ENCODE data around the gene GPR78. TPM values are rescaled to one million over a fixed set of nuclear protein-coding genes. Genes with fewer than 3 reads are reported as not detected.

The GPR78 gene
- total and polyA plus RNA-seq, 4 donors, result not detected

DNA sequence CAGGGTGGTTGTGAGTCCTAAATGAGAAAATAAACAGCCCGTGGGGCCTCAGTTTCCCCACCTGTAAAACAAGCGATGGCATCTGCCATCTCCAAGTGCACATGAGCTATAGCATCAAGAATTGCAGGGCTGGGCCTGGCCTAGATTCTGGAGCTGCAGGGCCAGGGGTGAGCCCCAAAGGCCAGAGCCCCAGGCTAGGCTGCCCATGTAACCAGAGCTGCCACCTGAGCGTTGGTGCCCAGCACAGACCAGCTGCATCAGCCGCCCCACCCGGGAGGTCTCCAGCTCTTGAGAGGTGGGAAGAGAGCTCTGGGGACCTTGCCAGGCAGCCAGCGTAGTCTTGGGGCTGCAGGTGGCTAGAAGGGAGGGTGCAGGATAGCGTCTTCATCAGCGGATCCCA is 27.0 kb upstream of the GPR78 start:
- Histone ChIP-seq H3K9ac (ENCODE audit: low read depth in 1 of 2, low read length in 2 of 2) (no peak overlapping the region), H3K36me3 (ENCODE audit: control insufficient read depth in 4 of 4, insufficient read depth in 3 of 4, low read depth in 1 of 4, low read length in 3 of 4) (no peaks in the 10 kb centered on the region), H3K4me3 (ENCODE audit: low read depth in 1 of 3, low read length in 3 of 3) (no peak overlapping the region), H3K9me3 (ENCODE audit: control insufficient read depth in 4 of 4, low read length in 3 of 4) (no peaks in the 10 kb centered on the region), H3K4me1 (ENCODE audit: control insufficient read depth in 4 of 4, insufficient read depth in 4 of 4, low read length in 3 of 4) (no peaks in the 10 kb centered on the region), H3K27me3 (ENCODE audit: control insufficient read depth in 4 of 4, insufficient read depth in 4 of 4, low read length in 3 of 4) (no peaks in the 10 kb centered on the region), H3K27ac (ENCODE audit: low read depth in 1 of 2, low read length in 2 of 2) (no peak overlapping the region)
- TF ChIP-seq NR2F2 (IDR thresholded peaks at IDR 0.05) (no peak), RAD21 (IDR thresholded peaks at IDR 0.05) (no peak), TAF1 (conservative IDR thresholded peaks at IDR 0.05) (no peak), HNF4G (IDR thresholded peaks at IDR 0.05) (no peak)
- DNase-seq (ENCODE audit: low spot score), result no peak
- 89% methylated on average over 8 of the region's 8 CpGs for WGBS

DNA sequence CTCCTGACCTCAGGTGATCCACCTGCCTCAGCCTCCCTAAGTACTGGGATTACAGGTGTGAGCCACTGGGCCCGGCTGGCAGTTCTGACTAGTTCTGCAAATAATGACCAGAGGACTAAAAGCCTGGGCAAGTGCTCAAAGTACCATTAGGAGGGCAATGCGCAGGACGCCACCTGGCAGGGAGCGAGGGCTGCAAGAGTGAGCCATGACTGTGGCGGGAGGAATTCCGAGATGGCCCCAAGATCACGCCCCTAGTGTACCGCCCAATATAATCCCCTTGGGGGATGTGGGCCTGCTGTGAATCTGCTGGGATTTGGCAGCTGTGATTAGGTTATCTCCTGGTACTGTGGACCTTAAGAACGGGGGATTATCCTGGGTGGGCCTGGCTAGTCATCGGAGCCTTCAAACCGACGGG is 26.2 kb upstream of the GPR78 start:
- WGBS, result 83% methylated on average over 12 of the region's 12 CpGs
- Histone ChIP-seq H3K36me3 (ENCODE audit: control insufficient read depth in 4 of 4, insufficient read depth in 3 of 4, low read depth in 1 of 4, low read length in 3 of 4) (no peaks in the 10 kb centered on the region), H3K27me3 (ENCODE audit: control insufficient read depth in 4 of 4, insufficient read depth in 4 of 4, low read length in 3 of 4) (no peaks in the 10 kb centered on the region), H3K9ac (ENCODE audit: low read depth in 1 of 2, low read length in 2 of 2) (no peak overlapping the region), H3K4me3 (ENCODE audit: low read depth in 1 of 3, low read length in 3 of 3) (no peak overlapping the region), H3K27ac (ENCODE audit: low read depth in 1 of 2, low read length in 2 of 2) (no peak overlapping the region), H3K9me3 (ENCODE audit: control insufficient read depth in 4 of 4, low read length in 3 of 4) (no peaks in the 10 kb centered on the region), H3K4me1 (ENCODE audit: control insufficient read depth in 4 of 4, insufficient read depth in 4 of 4, low read length in 3 of 4) (no peaks in the 10 kb centered on the region)
- TF ChIP-seq RAD21 (IDR thresholded peaks at IDR 0.05) (no peak), TAF1 (conservative IDR thresholded peaks at IDR 0.05) (no peak), NR2F2 (IDR thresholded peaks at IDR 0.05) (no peak), RXRA (IDR thresholded peaks at IDR 0.05) (no peak), HNF4G (IDR thresholded peaks at IDR 0.05) (no peak), GABPA (IDR thresholded peaks at IDR 0.05 in 1 of 2, conservative IDR thresholded peaks at IDR 0.05 in 1 of 2) (no peak), FOXA2 (IDR thresholded peaks at IDR 0.05) (no peak), JUND (IDR thresholded peaks at IDR 0.05) (no peak)
- TF ChIP-seq, protein P1, sequence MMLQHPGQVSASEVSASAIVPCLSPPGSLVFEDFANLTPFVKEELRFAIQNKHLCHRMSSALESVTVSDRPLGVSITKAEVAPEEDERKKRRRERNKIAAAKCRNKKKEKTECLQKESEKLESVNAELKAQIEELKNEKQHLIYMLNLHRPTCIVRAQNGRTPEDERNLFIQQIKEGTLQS (IDR thresholded peaks at IDR 0.05), result no peak
- TF ChIP-seq, protein P2, sequence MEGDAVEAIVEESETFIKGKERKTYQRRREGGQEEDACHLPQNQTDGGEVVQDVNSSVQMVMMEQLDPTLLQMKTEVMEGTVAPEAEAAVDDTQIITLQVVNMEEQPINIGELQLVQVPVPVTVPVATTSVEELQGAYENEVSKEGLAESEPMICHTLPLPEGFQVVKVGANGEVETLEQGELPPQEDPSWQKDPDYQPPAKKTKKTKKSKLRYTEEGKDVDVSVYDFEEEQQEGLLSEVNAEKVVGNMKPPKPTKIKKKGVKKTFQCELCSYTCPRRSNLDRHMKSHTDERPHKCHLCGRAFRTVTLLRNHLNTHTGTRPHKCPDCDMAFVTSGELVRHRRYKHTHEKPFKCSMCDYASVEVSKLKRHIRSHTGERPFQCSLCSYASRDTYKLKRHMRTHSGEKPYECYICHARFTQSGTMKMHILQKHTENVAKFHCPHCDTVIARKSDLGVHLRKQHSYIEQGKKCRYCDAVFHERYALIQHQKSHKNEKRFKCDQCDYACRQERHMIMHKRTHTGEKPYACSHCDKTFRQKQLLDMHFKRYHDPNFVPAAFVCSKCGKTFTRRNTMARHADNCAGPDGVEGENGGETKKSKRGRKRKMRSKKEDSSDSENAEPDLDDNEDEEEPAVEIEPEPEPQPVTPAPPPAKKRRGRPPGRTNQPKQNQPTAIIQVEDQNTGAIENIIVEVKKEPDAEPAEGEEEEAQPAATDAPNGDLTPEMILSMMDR (IDR thresholded peaks at IDR 0.05; ENCODE audit: low read depth, low read length, missing input control), result no peak
- no peak for DNase-seq (ENCODE audit: low spot score)

GRCh38 chr4:8554555-8555100 is 25.6 kb upstream of the GPR78 start:
- H3K4me1 ChIP-seq (ENCODE audit: control insufficient read depth in 4 of 4, insufficient read depth in 4 of 4, low read length in 3 of 4), result no peaks in the 10 kb centered on the region
- H3K4me3 ChIP-seq (ENCODE audit: low read depth in 1 of 3, low read length in 3 of 3), result no peak overlapping the region
- no peaks in the 10 kb centered on the region for H3K36me3 ChIP-seq (ENCODE audit: control insufficient read depth in 4 of 4, insufficient read depth in 3 of 4, low read depth in 1 of 4, low read length in 3 of 4)
- 85% methylated on average over 17 of the region's 17 CpGs for WGBS
- no peaks in the 10 kb centered on the region for H3K27me3 ChIP-seq (ENCODE audit: control insufficient read depth in 4 of 4, insufficient read depth in 4 of 4, low read length in 3 of 4)
- no peak for DNase-seq (ENCODE audit: low spot score)
- no peak overlapping the region for H3K27ac ChIP-seq (ENCODE audit: low read depth in 1 of 2, low read length in 2 of 2)
- no peaks in the 10 kb centered on the region for H3K9me3 ChIP-seq (ENCODE audit: control insufficient read depth in 4 of 4, low read length in 3 of 4)
- H3K9ac ChIP-seq (ENCODE audit: low read depth in 1 of 2, low read length in 2 of 2), result no peak overlapping the region
- TF ChIP-seq YY1 (IDR thresholded peaks at IDR 0.05) (no peak), RXRA (IDR thresholded peaks at IDR 0.05) (no peak), ZBTB33 (IDR thresholded peaks at IDR 0.05) (no peak), JUND (IDR thresholded peaks at IDR 0.05) (no peak), HNF4G (IDR thresholded peaks at IDR 0.05) (no peak), FOXA1 (IDR thresholded peaks at IDR 0.05) (no peak), EGR1 (IDR thresholded peaks at IDR 0.05; ENCODE audit: low read depth in 2 of 2) (no peak), HNF4A (conservative IDR thresholded peaks at IDR 0.05) (no peak), RAD21 (IDR thresholded peaks at IDR 0.05) (no peak), FOXA2 (IDR thresholded peaks at IDR 0.05) (no peak), GABPA (IDR thresholded peaks at IDR 0.05 in 1 of 2, conservative IDR thresholded peaks at IDR 0.05 in 1 of 2) (no peak), NR2F2 (IDR thresholded peaks at IDR 0.05) (no peak)
- TF ChIP-seq, protein P3, sequence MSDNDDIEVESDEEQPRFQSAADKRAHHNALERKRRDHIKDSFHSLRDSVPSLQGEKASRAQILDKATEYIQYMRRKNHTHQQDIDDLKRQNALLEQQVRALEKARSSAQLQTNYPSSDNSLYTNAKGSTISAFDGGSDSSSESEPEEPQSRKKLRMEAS (IDR thresholded peaks at IDR 0.05), result no peak
- TF ChIP-seq, protein P2 (IDR thresholded peaks at IDR 0.05; ENCODE audit: low read depth, low read length, missing input control), result no peak
- TF ChIP-seq, protein P4, sequence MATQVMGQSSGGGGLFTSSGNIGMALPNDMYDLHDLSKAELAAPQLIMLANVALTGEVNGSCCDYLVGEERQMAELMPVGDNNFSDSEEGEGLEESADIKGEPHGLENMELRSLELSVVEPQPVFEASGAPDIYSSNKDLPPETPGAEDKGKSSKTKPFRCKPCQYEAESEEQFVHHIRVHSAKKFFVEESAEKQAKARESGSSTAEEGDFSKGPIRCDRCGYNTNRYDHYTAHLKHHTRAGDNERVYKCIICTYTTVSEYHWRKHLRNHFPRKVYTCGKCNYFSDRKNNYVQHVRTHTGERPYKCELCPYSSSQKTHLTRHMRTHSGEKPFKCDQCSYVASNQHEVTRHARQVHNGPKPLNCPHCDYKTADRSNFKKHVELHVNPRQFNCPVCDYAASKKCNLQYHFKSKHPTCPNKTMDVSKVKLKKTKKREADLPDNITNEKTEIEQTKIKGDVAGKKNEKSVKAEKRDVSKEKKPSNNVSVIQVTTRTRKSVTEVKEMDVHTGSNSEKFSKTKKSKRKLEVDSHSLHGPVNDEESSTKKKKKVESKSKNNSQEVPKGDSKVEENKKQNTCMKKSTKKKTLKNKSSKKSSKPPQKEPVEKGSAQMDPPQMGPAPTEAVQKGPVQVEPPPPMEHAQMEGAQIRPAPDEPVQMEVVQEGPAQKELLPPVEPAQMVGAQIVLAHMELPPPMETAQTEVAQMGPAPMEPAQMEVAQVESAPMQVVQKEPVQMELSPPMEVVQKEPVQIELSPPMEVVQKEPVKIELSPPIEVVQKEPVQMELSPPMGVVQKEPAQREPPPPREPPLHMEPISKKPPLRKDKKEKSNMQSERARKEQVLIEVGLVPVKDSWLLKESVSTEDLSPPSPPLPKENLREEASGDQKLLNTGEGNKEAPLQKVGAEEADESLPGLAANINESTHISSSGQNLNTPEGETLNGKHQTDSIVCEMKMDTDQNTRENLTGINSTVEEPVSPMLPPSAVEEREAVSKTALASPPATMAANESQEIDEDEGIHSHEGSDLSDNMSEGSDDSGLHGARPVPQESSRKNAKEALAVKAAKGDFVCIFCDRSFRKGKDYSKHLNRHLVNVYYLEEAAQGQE (IDR thresholded peaks at IDR 0.05), result no peak
